ENCODE data around the gene TLE5.

Gene TLE5

GRCh38 chr19:3099347-3100145 lies 37.3 kb upstream of the TLE5 start:
- no peak overlapping the region for H3K9ac ChIP-seq (ENCODE audit: low read length)
- no peak overlapping the region for H3K4me2 ChIP-seq (ENCODE audit: low read depth, low read length, poor library complexity, severe bottlenecking)
- H3K27ac ChIP-seq (ENCODE audit: low read depth, low read length) = no peak overlapping the region

DNA sequence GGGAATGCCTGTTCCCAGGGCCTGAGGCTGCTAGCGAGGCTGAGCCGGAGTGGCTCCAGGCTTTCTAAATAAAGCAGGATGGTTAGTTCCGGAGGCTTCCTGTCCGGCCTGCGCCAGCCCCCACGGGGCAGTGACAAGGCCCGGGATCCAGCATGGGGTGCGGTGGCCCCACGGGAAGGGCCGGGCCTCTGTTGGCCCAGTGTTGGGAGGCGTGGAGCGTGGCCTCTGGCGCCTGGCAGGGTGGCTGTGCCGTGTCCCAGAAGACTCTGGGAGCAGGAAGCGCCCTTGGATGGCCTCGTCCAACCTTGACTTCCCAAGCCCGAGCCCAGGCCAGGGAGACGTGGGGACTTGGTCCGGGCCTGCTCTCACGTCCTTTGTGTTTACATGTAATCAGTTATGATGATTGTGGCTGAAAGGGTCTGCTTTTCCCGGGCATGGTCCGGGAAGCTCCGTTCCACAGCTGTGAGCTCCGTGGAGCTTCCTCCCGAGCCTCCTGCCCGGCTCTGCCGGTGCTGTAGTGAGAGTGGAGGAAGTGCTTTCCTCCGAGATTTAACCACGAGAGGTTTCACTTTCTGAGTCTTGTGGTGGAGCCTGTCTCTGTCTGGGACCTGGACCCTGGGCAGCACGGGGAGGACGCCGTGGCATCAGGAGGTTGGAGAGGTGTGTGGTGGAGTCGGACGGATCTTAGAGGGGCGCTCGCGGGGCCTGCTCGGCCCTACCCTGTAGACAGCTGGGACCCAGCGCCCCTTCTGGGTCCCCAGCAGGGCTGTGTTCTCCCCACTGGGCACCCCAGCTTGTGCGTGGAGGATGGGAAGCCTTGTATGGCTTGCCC lies 36.4 kb upstream of the TLE5 start:
- TF ChIP-seq CTCF (IDR thresholded peaks at IDR 0.05; ENCODE audit: insufficient read depth, low read length, poor library complexity, severe bottlenecking) = no peak
- no peak for TF ChIP-seq EZH2phosphoT487 (conservative IDR thresholded peaks at IDR 0.05; ENCODE audit: low read length)
- Histone ChIP-seq H3F3A (ENCODE audit: insufficient read depth) (no peaks in the 10 kb centered on the region), H3K27me3 (ENCODE audit: low read length) (no peaks in the 10 kb centered on the region), H4K20me1 (ENCODE audit: low read depth, low read length) (no peaks in the 10 kb centered on the region), H3K36me3 (ENCODE audit: low read length) (no peaks in the 10 kb centered on the region), H3K27ac (ENCODE audit: low read depth, low read length) (no peak overlapping the region), H3K79me2 (ENCODE audit: insufficient read depth, low read length) (no peaks in the 10 kb centered on the region), H2AFZ (ENCODE audit: low read depth, low read length, severe bottlenecking) (no peak overlapping the region), H3K4me3 (ENCODE audit: insufficient read depth, low read length, poor library complexity, severe bottlenecking) (no peak overlapping the region), H3K4me2 (ENCODE audit: low read depth, low read length, poor library complexity, severe bottlenecking) (no peak overlapping the region), H3K9ac (ENCODE audit: low read length) (no peak overlapping the region), H3K9me2 (replicated peaks; ENCODE audit: insufficient read depth, low read length) (no peaks in the 10 kb centered on the region), H3K9me3 (ENCODE audit: insufficient read depth, low read length) (no peaks in the 10 kb centered on the region)

More at GRCh38 chr19:3099347-3100145, 37.3 kb upstream of the TLE5 start:
- no peaks in the 10 kb centered on the region for H4K20me1 ChIP-seq (ENCODE audit: low read depth, low read length)
- H3K79me2 ChIP-seq (ENCODE audit: insufficient read depth, low read length) = no peaks in the 10 kb centered on the region
- TF ChIP-seq EZH2phosphoT487 (conservative IDR thresholded peaks at IDR 0.05; ENCODE audit: low read length) (no peak), CTCF (IDR thresholded peaks at IDR 0.05; ENCODE audit: insufficient read depth, low read length, poor library complexity, severe bottlenecking) (no peak)
- H3K36me3 ChIP-seq (ENCODE audit: low read length) = no peaks in the 10 kb centered on the region
- no peak overlapping the region for H2AFZ ChIP-seq (ENCODE audit: low read depth, low read length, severe bottlenecking)
- no peaks in the 10 kb centered on the region for H3K9me3 ChIP-seq (ENCODE audit: insufficient read depth, low read length)
- H3K27me3 ChIP-seq (ENCODE audit: low read length) = no peaks in the 10 kb centered on the region
- H3K4me3 ChIP-seq (ENCODE audit: insufficient read depth, low read length, poor library complexity, severe bottlenecking) = no peak overlapping the region
- H3K9me2 ChIP-seq (replicated peaks; ENCODE audit: insufficient read depth, low read length) = no peaks in the 10 kb centered on the region
- no peaks in the 10 kb centered on the region for H3F3A ChIP-seq (ENCODE audit: insufficient read depth)

DNA sequence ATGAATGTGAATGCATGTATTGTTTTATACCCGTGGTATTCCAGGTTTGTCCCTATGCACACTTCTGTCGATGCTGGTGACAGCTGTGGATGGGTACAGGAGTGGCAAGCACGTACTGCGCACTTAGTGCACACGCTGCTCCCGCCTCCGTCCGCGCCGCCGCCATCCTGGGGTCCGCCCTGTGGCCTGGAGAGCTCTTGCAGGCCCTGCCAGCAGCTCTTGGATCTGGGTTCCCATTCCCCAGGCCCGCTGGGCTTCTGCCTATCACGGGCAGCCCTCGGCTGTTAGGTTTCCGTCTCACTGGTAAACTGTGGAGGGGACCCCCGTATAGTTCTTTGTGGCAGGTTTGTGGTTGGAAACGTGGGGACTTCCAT lies 35.8 kb upstream of the TLE5 start:
- no peaks in the 10 kb centered on the region for H3K9me3 ChIP-seq (ENCODE audit: insufficient read depth, low read length)
- no peak overlapping the region for H3K4me3 ChIP-seq (ENCODE audit: insufficient read depth, low read length, poor library complexity, severe bottlenecking)
- no peaks in the 10 kb centered on the region for H3K27me3 ChIP-seq (ENCODE audit: low read length)
- no peak overlapping the region for H2AFZ ChIP-seq (ENCODE audit: low read depth, low read length, severe bottlenecking)
- no peaks in the 10 kb centered on the region for H4K20me1 ChIP-seq (ENCODE audit: low read depth, low read length)
- H3K9ac ChIP-seq (ENCODE audit: low read length) = no peak overlapping the region
- no peaks in the 10 kb centered on the region for H3F3A ChIP-seq (ENCODE audit: insufficient read depth)
- no peak overlapping the region for H3K4me2 ChIP-seq (ENCODE audit: low read depth, low read length, poor library complexity, severe bottlenecking)
- TF ChIP-seq EZH2phosphoT487 (conservative IDR thresholded peaks at IDR 0.05; ENCODE audit: low read length) (no peak), CTCF (IDR thresholded peaks at IDR 0.05; ENCODE audit: insufficient read depth, low read length, poor library complexity, severe bottlenecking) (no peak)
- H3K9me2 ChIP-seq (replicated peaks; ENCODE audit: insufficient read depth, low read length) = no peaks in the 10 kb centered on the region
- H3K36me3 ChIP-seq (ENCODE audit: low read length) = no peaks in the 10 kb centered on the region
- H3K27ac ChIP-seq (ENCODE audit: low read depth, low read length) = no peak overlapping the region
- no peaks in the 10 kb centered on the region for H3K79me2 ChIP-seq (ENCODE audit: insufficient read depth, low read length)

Data from SU-DHL-6 (cell line).